GM21576 (cell line): ENCODE data around the gene LIME1.

Source experiments
- ATAC-seq: cut with Tn5 transposase; IDR thresholded peaks from one replicate; pipeline ENCODE4 v1.9.1; 2021; ENCODE audit warnings: mild to moderate bottlenecking, moderate library complexity; ENCODE audit not compliant: unreplicated experiment

LIME1 gene, protein sequence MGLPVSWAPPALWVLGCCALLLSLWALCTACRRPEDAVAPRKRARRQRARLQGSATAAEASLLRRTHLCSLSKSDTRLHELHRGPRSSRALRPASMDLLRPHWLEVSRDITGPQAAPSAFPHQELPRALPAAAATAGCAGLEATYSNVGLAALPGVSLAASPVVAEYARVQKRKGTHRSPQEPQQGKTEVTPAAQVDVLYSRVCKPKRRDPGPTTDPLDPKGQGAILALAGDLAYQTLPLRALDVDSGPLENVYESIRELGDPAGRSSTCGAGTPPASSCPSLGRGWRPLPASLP

GRCh38 chr20:63735859-63736718 is at the start of gene LIME1:
Gene LIME1, plus strand, starts transcription at chr20:63736664. Its CDS starts 886 bp downstream, at chr20:63737550.
- no peak for ATAC-seq

DNA sequence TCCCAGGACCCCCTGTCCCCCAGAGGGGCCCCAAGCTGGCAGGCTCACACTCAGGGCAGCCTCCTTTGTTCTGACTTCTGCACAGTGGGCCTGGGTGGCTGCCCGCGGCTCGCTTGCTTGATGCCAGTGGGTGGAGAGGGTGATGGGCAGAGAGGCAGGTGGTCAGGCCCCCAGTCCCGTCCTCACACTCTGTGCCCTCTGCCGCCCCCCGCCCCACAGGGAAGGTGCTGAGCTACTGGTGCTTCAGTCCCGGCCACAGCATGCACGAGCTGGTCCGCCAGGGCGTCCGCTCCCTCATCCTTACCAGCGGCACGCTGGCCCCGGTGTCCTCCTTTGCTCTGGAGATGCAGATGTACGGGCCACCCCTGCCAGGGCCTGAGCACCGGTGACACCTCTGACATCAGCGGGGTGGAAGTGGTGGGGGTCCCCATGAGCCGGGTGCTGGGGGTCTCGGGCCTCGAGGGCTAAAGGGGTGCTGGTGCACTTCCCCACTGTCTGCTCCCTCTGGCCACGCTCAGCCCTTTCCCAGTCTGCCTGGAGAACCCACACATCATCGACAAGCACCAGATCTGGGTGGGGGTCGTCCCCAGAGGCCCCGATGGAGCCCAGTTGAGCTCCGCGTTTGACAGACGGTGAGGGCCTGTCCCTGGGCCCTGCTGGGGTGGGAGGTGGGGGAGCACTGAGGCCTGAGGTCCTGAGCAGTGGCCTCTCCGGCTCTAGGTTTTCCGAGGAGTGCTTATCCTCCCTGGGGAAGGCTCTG is 48.9 kb upstream of the LIME1 start:
- ATAC-seq, result no peak

GRCh38 chr20:63688228-63689045 is 48.0 kb upstream of the LIME1 start:
- no peak for ATAC-seq

- ATAC-seq, result no peak
Measured at GRCh38 chr20:63689046-63690002, 47.1 kb upstream of the LIME1 start.

DNA sequence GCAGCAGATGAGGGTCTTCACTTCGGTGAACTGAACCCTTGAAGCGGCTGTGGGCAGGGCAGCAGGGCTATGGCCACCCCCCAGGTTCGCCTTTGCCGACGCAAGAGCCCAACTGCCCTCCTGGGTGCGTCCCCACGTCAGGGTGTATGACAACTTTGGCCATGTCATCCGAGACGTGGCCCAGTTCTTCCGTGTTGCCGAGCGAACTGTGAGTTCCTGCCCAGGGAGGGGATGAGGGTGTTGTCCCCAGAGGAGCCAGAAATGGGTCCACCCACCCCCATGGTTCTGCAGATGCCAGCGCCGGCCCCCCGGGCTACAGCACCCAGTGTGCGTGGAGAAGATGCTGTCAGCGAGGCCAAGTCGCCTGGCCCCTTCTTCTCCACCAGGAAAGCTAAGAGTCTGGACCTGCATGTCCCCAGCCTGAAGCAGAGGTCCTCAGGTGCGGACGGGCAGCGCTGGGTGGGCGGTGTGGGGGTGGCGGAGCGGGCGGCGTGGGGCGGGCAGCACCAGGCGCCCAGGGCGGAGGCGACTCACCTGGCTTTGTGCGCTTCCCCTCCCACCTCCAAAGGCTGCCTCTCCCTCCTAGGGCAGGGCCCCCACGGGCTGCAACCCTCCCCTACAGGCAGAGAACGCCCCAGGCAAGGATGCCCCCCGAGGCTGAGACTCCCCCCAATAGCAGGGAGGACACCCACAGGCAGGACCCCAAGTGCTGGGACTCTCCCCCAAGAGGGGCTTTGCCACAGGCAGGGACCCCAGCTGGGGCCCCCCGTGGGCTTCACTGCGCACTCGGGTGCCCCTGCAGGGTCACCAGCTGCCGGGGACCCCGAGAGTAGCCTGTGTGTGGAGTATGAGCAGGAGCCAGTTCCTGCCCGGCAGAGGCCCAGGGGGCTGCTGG is 46.2 kb upstream of the LIME1 start:
- ATAC-seq, result no peak

DNA sequence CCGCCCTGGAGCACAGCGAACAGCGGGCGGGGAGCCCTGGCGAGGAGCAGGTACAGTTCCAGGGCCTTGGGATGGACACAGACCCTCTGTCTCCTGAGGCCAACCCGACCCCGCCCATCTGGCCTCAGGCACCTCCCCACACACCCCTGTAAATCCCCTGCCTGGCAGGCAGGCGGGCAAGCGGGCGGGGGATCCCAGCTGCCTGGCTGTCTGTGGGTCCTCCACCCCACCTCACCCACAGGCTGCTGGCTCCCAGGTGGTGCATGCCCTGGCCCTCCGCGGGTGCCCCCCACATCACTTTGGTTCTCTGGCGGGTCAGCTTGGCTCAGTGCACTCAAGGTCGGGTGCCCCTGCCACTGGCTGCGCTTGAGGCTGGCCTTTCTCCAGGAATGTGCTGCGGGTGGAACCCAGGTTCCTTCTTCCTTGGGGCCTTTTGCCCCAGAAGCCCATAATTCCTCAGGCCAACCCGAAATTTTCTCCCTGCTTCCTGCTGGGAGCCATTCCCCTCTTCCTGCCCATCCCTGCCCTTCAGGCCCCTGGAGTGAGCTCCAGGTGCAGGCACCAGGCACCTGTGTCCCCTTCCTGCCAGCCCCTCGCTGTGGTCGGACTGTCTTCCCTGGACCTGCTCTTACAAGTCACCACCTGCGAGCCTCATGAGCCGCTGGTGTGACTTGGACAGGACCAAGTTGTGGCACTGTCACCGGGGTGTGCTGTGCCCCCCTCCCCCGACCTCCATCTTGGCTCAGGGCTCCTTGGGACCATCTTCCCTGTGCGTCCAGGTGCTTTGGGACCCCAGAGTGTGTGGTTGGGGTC is 45.4 kb upstream of the LIME1 start:
- no peak for ATAC-seq

DNA sequence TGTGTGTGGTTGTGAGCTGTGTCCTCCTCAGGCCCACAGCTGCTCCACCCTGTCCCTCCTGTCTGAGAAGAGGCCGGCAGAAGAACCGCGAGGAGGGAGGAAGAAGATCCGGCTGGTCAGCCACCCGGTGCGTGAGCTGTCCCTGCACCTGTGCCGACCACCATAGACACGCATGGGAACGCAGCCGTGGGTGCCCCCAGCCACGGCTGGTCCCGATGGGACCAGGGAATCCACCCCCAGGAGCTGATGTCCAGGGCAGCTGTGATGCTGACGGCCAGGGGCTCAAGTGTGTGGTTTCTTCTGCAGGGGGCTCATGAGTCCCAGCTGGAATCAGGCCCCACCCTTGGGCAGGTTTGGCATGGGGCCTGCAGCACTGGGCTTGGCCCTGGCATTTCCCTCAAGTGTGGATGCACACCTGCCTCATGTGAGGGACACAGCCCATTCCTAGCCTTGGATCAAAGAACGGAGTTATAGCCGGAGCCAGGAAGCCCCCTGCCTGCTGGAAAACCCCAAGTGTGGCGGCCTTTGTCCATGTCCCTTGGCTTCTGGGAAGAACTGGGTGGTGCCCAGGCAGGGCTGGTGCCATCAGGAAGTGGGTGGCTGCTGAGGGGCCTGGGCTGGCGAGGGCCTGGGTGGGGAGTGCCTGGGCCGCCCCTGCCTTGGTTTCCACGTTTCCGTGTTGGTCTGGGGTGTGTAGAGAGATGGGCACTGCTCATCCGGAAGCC is 44.6 kb upstream of the LIME1 start:
- no peak for ATAC-seq

- ATAC-seq, result no peak
Measured at GRCh38 chr20:63692436-63693082, 43.9 kb upstream of the LIME1 start.

GRCh38 chr20:63693083-63693732 is 43.3 kb upstream of the LIME1 start:
- ATAC-seq, result no peak

- ATAC-seq, result no peak
Measured at GRCh38 chr20:63693733-63694583, 42.5 kb upstream of the LIME1 start.

GRCh38 chr20:63694584-63695423 is 41.7 kb upstream of the LIME1 start:
- ATAC-seq, result no peak

- no peak for ATAC-seq
Measured at GRCh38 chr20:63695424-63696305, 40.8 kb upstream of the LIME1 start.

GRCh38 chr20:63696306-63696627 is 40.2 kb upstream of the LIME1 start:
- ATAC-seq, result no peak
